AG20443 (cell line): Measurements from ENCODE around the gene MYNN.
"Not testable (repeated sequence)": the region's sequence is repeated elsewhere in the genome, so short reads cannot be mapped to it uniquely, and the experiment has no call there.

ENCODE experiments used
- DNase-seq: peaks from one replicate; pipeline ENCODE4 v3.0.0; 2012; ENCODE audit warnings: low spot score, mixed read lengths

The MYNN gene

DNA sequence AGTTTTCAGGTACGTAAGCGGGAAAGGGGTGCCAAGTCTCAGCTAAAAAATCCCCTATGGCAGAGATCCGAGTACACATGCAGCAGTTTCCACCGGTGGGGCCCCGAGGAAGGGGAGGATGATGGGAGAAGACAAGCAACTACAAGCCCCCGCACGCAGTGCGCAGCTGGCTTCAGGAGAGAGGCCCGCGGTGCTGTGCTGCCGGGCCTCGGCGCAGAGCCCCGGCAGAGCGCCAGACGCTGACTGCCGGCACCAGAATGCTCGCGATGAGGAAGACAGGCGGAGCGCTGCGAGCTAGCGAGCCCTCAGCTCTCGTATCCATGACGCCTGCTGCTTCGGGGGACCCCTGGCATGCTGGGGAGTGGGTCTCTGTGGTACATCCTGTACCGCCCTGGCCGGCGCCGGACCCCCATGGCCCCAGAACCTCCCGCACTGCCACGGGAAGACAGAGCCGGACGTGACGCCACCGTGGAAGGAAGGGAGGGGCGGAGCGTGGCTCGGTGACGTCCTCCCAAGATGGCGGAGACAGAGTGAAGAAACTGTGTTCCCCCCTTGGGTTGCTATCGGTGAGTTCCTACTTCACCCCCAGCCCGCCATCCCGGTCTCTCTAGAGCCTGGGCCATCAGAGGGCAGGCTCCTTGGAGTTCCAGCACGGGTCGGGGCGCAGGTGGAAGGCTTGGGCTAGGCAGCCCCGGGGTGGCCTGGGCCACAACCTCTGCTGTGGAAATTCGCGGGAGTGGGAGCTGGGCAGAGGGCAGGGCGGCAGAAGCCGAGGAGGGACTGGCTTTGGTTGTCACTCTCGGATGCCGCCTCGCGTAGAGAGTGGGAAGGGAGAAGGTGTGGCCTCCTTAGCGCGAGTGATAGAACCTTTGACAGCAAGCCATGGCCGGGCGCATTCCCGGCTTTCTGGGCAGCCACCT lies at the start of gene MYNN:
MYNN (plus strand) TSS at position 500 of the 920 bp plus-strand sequence. CDS start 900 bp downstream, outside the sequence.
- peak; percentile 88 for DNase-seq

DNA sequence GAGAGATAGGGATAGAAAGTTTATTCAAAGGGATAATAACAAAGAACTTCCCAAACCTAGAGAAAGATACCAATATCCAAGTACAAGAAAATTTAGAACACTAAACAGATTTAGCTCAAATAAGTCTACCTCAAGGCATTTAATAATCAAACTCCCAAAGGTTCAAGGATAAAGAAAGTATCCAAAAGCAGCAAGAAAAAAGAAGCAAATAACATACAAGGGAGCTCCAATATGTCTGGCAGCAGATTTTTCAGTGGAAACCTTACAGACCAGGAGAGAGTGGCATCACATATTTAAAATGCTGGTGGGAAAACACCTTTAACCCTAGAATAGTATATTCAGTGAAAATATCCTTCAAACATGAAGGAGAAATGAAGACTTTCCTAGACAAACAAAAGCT lies 41.3 kb upstream of the MYNN start:
- not testable (repeated sequence) for DNase-seq

DNA sequence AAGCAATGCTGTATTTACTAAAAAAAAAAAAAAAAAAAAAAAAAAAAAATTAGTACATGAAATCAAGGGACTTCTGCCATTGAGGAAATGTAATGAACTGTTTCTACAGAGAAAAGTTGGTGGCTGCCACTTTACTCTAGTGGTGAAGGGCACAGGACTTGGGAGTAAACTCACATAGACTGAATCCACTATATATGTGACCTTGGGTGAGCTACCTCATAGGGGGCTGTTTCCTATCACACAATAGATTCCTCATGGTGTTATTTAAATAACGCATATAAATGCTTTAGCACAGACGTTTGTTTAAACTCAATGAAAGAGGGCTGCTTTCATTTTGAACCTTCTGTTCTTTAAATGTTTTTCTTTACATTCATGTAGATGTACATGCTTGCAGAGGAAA lies 34.1 kb upstream of the MYNN start:
- no peak for DNase-seq

DNA sequence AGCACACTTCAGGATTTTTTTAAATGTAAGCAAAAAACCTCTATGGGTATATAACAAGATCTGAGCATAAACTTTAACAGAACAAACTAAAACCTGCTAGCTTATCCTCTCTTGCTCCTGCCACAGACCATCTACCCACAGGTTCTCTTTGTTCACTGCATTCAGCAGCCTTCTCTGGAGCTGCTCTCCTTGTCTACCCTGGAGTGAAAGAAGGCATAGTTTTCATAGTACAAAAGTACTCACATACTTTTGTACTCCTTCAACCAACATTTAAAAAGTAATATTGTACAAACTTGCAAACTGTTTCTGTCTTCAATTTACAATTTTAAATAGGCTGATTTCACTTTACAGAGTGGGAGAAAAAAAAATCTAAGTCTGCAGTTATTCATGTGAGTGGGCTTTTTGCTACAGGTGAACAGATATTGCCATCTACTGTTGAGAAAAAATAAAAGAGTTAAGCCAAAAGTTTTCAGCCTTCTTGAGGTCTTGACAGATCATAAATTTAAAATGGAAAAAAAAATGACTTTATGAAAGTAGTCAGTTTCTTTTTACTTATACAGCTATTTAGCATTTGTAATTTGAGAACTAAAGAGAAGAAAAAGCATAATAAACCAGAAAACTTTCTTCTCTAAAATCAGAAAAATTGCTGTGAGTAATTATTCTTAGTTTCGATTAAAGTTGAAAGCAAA lies 28.7 kb upstream of the MYNN start:
- DNase-seq, result no peak

DNA sequence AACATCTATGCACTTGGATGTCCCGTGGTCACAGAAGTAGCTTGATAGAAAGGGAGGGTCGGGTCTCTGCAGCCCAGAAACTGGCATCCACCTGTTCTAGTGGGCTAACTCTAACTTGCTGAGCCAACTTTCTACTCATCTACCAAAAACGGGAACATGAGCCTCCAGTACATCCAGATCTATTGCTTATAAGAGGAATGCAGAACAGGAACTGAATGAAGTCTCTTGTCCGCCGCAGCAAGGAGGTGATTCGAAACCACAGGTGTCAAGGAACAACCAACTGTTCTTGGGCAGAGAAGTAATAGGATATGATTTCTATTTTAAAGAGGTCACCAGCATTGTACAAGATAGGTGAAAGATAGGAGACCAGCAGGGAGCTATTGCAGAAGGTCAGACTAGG lies 26.3 kb upstream of the MYNN start:
- DNase-seq, result no peak

DNA sequence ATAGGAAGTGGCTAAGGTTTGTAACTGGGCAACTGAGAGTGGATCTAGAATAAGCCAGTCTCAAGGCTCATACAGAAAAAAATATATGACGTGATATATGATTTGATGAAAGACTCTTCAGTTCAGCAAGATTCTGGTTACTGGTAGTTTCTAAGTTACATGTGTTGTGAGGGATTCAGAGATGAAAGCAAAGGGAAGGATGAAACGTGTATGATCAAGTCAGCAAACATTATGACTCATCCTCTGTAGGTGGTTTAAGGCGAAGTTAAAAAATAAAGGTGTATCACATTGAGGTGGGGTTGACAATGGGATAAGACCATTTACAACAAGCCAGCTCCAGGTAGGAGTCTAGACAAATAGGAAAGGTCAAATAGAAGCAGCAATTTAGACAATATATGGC lies 24.5 kb upstream of the MYNN start:
- no peak for DNase-seq

DNA sequence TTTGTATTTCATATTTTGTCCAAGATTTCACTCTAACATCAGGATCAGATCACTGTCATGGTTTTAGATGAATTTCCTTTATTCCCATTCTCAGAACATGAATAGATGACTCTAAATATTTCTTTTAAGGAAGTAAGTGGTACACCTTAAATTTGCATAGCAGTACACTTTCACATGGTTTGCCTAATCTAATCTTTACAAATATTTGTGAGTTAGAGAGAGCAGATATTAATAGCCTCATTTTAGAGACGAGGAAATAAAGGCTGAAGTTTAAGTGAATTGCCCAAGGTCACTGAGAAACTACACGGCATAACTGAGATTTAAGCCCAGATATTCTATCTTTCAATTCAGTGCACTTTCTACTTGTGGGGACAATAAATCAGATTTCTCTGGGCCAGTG lies 22.5 kb upstream of the MYNN start:
- DNase-seq, result no peak

DNA sequence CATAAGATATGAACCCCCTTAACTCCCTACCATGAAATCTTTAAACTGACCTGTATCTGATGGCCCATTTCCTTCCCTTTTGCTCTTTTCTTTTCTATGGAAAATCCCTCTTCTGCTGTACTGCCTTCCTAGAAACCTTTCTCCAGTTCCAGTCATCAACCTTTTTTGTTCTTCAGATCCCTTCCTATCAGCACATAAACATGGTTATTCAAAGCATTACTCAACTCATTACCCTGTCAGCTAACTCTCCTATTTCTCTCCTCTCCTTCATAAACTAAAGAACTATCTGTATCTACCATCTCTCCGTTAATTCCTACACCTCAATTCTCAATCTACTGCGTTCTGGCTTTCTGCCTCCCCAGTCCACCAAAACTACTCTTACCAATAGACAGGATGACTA lies 21.3 kb upstream of the MYNN start:
- no peak for DNase-seq

DNA sequence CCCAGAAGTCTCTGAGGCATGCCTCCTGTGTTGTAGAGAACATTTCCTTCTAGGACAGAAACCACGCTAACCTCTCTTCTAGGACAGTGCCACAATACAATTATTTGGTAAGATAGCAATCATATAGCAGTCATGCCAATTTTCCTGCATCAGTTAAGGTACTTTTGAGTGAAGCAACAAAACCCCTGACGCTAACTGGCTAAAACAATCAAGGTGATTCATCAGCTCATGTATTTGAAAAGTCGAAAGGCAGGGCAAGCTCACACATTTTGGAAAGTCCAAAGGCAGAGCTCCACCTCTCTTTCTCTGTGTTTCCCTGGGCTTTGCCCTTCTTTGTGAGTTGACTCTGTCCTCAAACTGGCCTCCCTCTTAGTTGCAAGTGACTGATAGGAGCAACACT lies 18.5 kb upstream of the MYNN start:
- no peak for DNase-seq

DNA sequence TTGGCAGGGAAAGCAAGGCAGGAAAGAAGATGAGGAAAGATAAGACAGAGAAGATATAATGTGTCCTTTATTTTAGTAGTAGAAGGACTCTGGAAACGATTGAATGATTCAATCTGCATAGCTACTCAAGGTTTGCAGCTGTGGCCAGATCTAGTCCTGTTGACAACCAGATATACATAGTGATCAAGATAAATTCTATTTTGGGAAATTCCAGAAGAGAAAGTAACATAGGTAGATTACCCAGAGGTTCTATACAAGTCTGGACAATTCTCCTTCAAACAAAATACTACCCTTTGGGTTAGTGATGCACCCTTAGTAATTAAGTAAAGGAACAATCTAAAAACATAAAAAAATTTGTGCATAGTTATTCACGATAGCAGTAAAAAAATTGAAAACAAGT lies 17.7 kb upstream of the MYNN start:
- DNase-seq, result no peak

DNA sequence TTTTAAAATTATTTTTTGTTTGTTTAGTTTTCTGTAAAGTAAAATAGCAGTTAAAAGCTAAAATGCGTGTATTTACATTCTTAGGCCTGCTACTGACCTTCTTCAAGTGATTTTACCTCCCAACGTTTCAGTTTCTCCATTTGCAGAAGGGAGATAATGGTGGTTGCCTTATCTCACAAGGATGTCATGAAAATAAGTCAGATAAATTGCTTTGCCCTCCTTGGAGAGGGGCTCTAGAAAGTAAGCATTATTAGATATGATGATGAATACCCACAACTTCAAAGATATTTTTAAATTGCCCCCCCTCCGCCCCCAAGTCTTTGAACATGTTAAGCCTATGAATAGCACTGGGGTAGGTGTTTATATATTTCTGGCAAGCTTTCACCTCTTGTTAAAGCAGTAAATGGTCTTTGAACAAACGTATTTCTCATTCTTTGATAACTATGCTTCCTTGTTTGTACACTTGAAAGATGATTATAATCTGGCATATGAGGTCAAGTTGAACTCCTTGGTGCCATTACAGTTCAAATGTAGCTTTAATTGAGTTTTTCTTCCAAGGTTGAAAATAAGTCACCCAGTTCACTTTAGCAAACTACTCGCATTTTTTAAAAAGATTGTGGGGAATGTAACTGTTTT lies 14.7 kb upstream of the MYNN start:
- no peak for DNase-seq

DNA sequence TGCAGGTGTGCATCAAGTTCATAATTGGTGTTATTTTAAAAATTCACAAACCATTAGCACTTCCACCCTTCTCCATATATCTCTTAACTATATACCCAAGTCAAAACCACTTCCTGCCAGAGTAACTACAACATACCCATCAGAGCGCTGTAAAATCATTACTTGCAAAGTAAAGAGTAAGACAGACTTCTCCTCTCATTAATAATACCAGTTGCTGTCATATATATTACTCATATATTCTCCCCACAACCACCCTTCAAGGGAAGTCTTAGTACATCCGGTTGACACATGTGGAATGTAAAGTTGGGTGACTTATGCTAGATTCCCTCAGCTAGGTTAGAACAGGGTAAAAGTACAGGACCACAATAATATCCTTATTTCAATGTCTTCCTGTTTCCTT lies 13.9 kb upstream of the MYNN start:
- no peak for DNase-seq

DNA sequence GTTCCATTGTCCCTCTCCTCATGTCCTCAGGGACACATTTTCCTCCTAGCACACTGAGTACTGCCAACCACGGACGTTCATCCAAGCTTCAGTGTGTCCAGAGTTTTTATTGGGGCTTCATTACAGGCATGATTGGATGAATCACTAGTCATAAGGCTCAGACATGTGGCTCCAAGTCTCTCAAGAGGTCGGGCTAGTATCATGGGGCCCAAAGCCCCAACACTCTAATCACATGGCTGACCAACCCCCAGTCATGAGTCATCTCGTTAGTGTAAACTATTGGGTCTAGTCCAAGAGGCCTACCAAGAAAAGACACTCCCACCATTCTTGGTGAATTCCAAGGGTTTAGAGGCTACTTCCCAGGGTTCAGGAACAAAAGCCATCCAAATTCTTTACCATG lies 12.7 kb upstream of the MYNN start:
- DNase-seq, result no peak

DNA sequence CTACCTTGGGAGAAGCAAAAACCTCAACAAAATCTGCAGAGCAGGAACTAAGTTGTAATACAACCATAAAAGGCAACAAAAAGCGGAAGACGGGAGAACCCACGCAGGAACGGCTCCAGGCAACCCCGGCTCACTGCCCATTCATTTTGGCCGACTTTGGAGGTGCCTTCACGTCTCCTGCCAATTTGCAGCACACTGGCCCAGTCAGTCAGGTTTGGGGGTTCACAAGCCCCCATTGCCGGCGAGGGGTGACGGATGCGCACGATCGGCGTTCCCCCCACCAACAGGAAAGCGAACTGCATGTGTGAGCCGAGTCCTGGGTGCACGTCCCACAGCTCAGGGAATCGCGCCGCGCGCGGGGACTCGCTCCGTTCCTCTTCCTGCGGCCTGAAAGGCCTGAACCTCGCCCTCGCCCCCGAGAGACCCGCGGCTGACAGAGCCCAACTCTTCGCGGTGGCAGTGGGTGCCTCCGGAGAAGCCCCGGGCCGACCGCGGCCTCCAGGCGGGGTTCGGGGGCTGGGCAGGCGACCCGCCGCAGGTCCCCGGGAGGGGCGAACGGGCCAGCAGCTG lies 8.8 kb upstream of the MYNN start:
- DNase-seq, result peak; percentile 55

DNA sequence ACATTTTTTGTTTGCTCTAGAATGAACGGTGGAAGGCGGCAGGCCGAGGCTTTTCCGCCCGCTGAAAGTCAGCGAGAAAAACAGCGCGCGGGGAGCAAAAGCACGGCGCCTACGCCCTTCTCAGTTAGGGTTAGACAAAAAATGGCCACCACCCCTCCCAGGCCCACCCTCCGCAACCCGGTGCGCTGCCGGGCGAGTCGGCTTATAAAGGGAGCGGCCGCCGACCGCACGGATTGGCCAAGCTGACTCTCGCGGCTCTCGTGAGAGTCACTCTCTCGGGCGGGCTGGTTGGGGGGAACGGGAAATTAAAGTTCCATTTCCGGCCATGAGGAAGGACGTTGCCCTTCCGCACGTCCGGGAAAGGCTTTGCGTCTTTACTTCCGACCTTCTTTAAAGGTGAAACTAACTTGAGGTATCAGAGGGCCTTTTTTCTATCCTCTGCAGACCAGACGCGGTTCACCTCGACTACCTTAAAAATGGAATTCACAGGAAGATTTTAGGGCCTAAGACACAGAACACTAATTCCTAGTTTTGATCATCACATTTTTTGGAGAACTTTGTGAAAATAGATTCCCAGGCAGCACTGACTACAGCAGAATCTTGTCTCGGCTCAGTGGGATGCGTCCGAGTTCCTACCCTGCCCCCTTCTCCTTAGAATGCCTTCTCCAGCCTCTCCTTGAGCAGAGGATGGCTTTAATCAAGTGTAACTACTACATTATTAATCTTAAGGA lies 8.1 kb upstream of the MYNN start, which contains the start of gene TERC:
TERC (minus strand) TSS at position 179 of the 731 bp plus-strand sequence.
- peak; percentile 93 for DNase-seq

DNA sequence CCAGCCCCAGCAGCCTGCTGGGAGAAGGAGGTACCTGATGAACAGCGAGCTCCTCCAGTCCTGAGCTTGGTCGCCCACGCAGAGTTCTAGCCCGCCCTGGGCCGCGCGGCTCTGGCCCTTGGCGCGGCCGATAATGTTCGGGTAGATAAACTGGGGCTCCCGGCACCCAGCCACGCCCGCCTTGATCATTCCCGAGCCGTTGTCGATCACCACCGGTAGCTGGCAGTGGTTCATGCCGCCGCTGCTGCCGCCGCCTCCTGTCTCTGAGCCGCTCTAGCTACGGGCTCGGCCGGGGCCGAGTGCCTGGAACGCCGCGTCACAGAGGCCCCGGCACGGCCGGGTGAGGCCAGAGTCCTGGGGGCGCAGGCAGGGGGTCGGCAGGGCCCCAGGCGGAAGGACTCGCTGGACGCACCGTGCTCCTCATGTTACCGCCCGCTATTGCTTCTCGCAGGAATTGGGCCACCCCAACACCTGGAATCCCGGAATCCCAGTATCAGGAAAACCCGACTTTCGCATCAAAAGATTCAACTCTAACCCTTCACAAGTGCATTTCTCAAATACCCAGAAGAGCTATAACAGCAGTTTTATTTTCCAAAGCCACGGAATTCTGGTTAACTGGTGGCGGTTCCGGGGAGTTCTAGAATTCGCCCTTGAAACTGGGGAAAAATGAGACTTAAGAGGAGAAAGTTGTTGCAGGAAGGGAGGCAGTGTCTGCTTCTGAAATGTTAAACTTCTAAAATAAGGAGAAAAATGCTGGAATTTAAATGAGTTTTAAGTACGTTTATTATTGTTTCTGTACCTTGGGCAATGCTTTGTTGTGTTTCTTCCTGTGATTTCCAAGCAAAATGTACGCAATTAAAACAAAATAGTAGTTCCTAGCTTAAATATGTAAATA lies 3.7 kb upstream of the MYNN start, which contains the start of gene ACTRT3:
ACTRT3 (minus strand) TSS at position 275 of the 895 bp plus-strand sequence; CDS start at position 234, 41 bp downstream.
- DNase-seq, result peak; percentile 61

DNA sequence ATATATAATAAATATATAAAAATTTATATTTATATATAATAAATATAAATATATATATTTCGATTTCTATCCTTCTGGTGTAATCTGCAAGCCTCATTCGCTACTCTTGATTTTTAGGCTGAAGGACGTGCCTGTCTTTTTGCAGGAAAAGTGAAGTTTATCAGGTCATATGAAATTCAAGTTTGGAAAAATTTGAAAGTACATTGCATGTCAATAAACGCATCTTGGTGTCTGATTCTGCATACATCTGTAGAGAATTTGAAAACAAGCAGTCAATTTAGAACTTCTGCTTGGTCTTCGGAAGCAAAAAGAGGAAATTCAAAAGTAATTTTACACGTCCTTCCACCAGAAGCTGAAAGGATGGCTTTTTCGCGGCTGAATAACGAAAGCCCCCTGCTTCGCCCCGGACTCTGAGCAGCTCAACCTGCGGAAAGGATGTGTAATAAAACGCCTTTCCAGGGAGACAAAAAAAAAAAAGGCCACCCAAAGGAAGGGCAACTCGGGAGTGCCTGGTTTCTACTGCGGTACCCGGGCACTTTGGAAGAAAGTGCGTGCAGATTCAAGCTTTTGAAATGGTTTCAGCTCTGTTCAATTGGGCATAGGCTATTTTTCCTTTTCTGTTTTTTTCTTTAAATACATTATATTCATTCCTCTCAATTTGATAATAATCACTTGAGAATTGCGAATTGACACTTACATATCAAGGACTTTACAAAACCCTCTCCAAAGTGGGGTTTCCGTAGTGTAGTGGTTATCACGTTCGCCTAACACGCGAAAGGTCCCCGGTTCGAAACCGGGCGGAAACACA lies 1.5 kb upstream of the MYNN start:
- peak; percentile 28 for DNase-seq

DNA sequence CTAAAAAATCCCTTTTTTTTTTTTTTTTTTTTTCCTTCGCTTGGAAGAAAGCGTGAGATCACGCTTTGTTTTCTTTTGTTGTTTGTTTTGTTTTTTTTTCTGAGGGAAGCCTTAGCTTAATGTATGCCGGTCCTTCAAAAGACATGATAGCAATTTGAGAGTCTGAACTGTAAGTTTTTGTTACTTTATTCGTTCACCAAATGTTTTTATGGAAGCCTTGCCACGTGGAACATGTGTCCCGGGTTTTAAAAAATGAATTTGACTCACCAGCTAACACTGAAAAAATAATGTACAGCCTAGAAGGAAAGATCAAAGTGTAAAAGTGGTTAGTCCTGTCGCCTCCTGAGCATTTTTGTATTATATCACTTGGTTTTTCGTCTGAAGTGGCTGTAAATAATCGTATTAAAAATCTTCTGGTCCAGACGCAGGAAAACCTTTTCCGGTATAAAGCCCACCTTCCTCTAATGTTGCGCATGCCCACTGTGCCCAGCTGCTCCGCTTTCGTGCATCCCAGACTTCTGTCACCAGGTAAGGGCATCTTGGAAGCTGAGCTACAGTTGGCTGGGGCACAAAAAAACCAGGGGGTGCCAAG lies 795 bp upstream of the MYNN start:
- DNase-seq, result peak; percentile 71

DNA sequence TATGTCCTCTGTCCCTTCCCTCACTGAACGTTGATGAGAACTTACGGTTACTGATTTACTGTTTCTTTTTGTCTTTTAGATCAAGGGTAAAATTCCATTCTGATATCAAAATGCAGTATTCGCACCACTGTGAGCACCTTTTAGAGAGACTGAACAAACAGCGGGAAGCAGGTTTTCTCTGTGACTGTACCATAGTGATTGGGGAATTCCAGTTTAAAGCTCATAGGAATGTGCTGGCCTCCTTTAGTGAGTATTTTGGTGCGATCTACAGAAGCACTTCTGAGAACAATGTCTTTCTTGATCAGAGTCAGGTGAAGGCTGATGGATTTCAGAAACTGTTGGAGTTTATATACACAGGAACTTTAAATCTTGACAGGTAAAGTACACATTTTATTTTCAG lies 990 bp downstream of the MYNN start:
- DNase-seq, result no peak
